Psoas muscle (tissue), 8 donors: ENCODE results near the gene CCDC88A. TPM values are rescaled to one million over a fixed set of nuclear protein-coding genes. Genes with fewer than 3 reads are reported as not detected.
"Not testable (repeated sequence)": the region's sequence is repeated elsewhere in the genome, so short reads cannot be mapped to it uniquely, and the experiment has no call there.

ENCODE experiments used
- ATAC-seq, 4 donors: fragments of 200-7000 bp; cut with Tn5 transposase; one replicate each; pipeline ENCODE4 v1.9.1; 2020; ENCODE audit warnings: moderate library complexity in 3 of 4, mild to moderate bottlenecking in 2 of 4
- DNase-seq, 2 donors: peaks; one replicate each; pipeline ENCODE4 v3.0.0-alpha.2; 2020
- H3K27ac ChIP-seq: fragments of 200-600 bp; one replicate; pipeline ENCODE4 v1.8.0; 2022
- H3K27me3 ChIP-seq, 3 donors: fragments of 200-600 bp in 1 of 3; one replicate each; pipeline versions ENCODE4 v1.6.1 to v1.8.0; 2013 to 2022; ENCODE audit warnings: low read length in 2 of 3, mild to moderate bottlenecking in 2 of 3, moderate library complexity in 1 of 3; ENCODE audit not compliant: insufficient read depth in 3 of 3
- H3K36me3 ChIP-seq, 2 donors: fragments of 200-600 bp in 1 of 2; one replicate each; pipeline versions ENCODE4 v1.6.1 to v1.8.0; 2013 to 2022; ENCODE audit warnings: low read depth in 1 of 2, mild to moderate bottlenecking in 1 of 2, moderate library complexity in 1 of 2; ENCODE audit not compliant: insufficient read depth in 1 of 2
- H3K4me1 ChIP-seq: fragments of 200-600 bp; one replicate; pipeline ENCODE4 v1.8.0; 2022
- H3K4me3 ChIP-seq: fragments of 200-600 bp; one replicate; pipeline ENCODE4 v1.8.0; 2022; ENCODE audit warnings: mild to moderate bottlenecking
- H3K9me3 ChIP-seq: fragments of 200-600 bp; one replicate; pipeline ENCODE4 v1.8.0; 2022
- WGBS, 3 donors: extraction: QIAGEN DNeasy Blood & Tissue Kit; methylation state at CpG; one replicate each; pipeline versions ENCODE4 v1.1.6 to v1.1.7; 2013; 5-methylcytosine and 5-hydroxymethylcytosine counted together
- intact Hi-C, 2 donors: fragments of 100-400 bp; cut with DNase I; formaldehyde crosslinking; loops; one replicate each; pipeline versions ENCODE4 v1.11.0 to v1.14.2; 2022
- polyA plus RNA-seq, 3 donors: library from polyadenylated mRNA; stranded (reverse); fragments of 200-250 nt; gene quantifications; one replicate each; pipeline ENCODE4 v1.2.3, GENCODE V29; 2013
- total RNA-seq, 4 donors: library from RNA; stranded (reverse); fragmentation: NEBNext Ultra II Directional in 2 of 4; extraction: Animal tissue kit (Norgen Biotek cat#: 25700) in 2 of 4; gene quantifications; one replicate each; pipeline versions ENCODE4 v1.2.1 to v1.2.4, GENCODE V29; 2021 to 2023
- TF ChIP-seq, protein P1 (sequence below): fragments of 200-600 bp; IDR thresholded peaks from one replicate; pipeline ENCODE4 v1.8.0; 2022; ENCODE audit warnings: antibody characterized with exemption
- donor health status: healthy with polysubstance abuse.
- donor health status: DM: no; HTN: no; CAD: no; lungs with moderate emphysema.
- donor health status: Bipolar disorder and iron deficiency.
- donor health status: healthy.
- donor health status: DM: yes; HTN: yes; CAD: no.
- donor health status: DM: no; HTN: no; CAD: no.
- donor health status: DM: no; HTN: no; CAD: no.
- donor health status: DM: yes; HTN: yes; CAD: no.

The CCDC88A gene
- total and polyA plus RNA-seq, 7 donors: 4.7 to 21.4 (median 12.3) TPM

DNA sequence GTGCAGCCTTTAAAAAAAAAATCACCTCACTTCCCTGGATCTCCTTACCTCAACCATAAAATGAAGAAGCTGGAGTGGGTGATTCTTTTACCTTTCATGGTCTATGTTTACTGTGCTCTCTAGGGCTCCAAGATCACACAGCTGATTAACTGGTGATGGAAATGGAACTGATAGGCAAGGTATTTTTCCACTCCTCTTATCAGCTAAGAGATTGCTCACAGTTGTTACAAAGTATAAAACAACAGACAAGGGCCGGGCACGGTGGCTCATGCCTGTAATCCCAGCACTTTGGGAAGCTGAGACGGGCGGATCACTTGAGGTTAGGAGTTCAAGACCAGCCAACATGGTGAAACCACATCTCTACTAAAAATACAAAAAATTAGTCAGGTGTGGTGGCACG, 172.6 kb downstream of the CCDC88A start:
- H3K36me3 ChIP-seq: peaks cover 6 to 99% of the 10 kb centered on the region in 2 donors
- TF ChIP-seq, protein P1, sequence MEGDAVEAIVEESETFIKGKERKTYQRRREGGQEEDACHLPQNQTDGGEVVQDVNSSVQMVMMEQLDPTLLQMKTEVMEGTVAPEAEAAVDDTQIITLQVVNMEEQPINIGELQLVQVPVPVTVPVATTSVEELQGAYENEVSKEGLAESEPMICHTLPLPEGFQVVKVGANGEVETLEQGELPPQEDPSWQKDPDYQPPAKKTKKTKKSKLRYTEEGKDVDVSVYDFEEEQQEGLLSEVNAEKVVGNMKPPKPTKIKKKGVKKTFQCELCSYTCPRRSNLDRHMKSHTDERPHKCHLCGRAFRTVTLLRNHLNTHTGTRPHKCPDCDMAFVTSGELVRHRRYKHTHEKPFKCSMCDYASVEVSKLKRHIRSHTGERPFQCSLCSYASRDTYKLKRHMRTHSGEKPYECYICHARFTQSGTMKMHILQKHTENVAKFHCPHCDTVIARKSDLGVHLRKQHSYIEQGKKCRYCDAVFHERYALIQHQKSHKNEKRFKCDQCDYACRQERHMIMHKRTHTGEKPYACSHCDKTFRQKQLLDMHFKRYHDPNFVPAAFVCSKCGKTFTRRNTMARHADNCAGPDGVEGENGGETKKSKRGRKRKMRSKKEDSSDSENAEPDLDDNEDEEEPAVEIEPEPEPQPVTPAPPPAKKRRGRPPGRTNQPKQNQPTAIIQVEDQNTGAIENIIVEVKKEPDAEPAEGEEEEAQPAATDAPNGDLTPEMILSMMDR: no peak
- no peaks in the 10 kb centered on the region for H3K9me3 ChIP-seq
- 85 to 94% (median 90%) methylated on average over 5 of the region's 5 CpGs for WGBS, 3 donors
- no peak for ATAC-seq
- no peaks in the 10 kb centered on the region for H3K4me1 ChIP-seq
- H3K27ac ChIP-seq: no peak overlapping the region
- no peaks in the 10 kb centered on the region for H3K27me3 ChIP-seq
- intact Hi-C loops: no loop called here
- DNase-seq: no peak
- no peak overlapping the region for H3K4me3 ChIP-seq

DNA sequence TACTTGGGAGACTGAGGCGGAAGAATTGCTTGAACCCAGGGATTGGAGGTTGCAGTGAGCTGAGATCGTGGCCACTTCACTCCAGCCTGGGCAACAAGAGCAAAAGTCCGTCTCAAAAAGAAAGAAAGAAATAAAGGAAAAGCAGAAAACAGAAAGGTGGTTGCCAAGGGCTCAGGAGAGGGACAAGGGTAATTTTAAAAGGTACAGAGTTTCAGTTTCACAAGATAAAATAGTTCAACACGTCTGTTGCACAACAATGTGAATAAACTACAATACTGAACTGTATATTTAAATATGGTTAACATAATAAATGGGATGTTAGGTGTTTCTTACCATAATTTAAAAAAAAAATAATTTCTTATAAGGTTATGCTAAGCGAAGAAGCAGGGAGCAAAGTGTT, 174.2 kb downstream of the CCDC88A start:
- H3K4me3 ChIP-seq: no peak overlapping the region
- H3K27me3 ChIP-seq: no peaks in the 10 kb centered on the region
- no peaks in the 10 kb centered on the region for H3K4me1 ChIP-seq
- H3K27ac ChIP-seq: no peak overlapping the region
- 90 to 97% (median 92%) methylated on average over 5 of the region's 5 CpGs for WGBS, 3 donors
- H3K36me3 ChIP-seq: peaks cover 6 to 98% of the 10 kb centered on the region in 2 donors
- TF ChIP-seq, protein P1: no peak
- DNase-seq (no peak), ATAC-seq (no peak)
- H3K9me3 ChIP-seq: no peaks in the 10 kb centered on the region
- intact Hi-C loops: no loop called here

DNA sequence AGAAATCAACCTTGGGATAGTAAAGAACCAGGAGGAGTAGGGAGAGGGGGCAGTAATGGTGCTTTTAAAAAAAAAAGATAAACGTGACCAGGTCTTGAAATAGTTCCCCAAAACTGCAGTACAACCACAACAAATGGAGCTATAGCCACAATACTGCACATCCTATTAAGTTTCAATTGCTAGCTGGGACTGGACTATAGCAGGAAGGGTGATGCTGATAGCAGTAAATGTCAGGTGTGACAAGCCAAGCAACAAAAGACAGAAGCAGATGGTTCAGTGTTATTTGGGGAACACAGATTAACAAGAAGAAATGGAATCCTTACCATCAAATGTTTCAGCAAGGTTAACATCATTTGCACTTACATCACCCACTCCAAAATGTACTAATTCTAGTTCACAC, 177.0 kb downstream of the CCDC88A start:
- Histone ChIP-seq H3K27me3 (no peaks in the 10 kb centered on the region), H3K4me1 (no peaks in the 10 kb centered on the region), H3K27ac (no peak overlapping the region), H3K4me3 (no peak overlapping the region), H3K36me3 (peaks cover 2 to 99% of the 10 kb centered on the region in 2 donors), H3K9me3 (no peaks in the 10 kb centered on the region)
- DNase-seq (no peak), ATAC-seq (no peak)
- intact Hi-C loops: no loop called here
- TF ChIP-seq, protein P1: no peak
- 64 to 74% (median 67%) methylated on average over 1 of the region's 1 CpG for WGBS, 3 donors

DNA sequence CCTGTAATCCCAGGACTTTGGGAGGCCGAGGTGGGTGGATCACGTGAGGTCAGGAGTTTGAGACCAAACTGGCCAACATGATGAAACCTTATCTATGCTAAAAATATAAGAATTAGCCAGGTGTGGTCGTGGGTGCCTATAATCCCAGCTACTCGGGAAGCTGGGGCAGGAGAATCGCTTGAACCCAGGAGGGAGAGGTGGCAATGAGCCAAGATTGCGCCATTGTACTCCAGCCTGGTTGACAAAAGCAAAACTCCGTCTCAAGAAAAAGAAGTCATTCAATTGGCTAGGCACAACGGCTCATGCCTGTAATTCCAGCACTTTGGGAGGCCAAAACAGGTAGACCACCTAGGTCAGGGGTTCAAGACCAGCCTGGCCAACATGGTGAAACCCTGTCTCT, 178.1 kb downstream of the CCDC88A start:
- WGBS, 3 donors: 73 to 88% (median 85%) methylated on average over 8 of the region's 8 CpGs
- intact Hi-C loops, H3K4me3 ChIP-seq, H3K9me3 ChIP-seq, H3K4me1 ChIP-seq, H3K27me3 ChIP-seq, DNase-seq, H3K27ac ChIP-seq, ATAC-seq: not testable (repeated sequence)
- peaks cover 2 to 98% of the 10 kb centered on the region in 2 donors for H3K36me3 ChIP-seq

DNA sequence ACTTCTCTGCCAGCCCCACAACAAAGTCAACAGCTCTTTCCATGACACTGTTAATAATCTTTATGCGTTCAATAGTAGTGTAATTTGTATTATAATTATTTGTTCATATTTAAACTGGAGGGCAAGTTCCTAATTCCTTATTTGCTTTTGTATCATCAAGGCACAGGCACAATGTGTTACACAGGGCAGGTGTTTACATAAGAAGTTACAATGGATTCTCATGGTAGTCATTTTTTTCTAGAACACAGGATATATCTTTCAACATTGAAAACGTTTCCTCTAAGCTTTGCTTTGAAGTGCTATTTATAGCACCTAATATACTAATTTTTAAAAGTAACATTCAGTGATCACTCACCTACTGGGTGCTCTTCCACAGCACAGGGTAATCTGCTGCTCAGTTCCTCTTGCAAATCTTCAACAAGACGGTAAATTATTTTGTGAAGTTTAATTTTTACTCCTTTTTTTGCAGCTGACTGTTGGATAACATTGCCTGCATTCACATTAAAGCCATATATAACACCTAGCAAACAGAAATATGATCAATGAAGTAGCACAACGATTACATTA, 179.9 kb downstream of the CCDC88A start:
- Histone ChIP-seq H3K27me3 (no peaks in the 10 kb centered on the region), H3K9me3 (no peaks in the 10 kb centered on the region), H3K27ac (no peak overlapping the region), H3K36me3 (peaks cover 9 to 98% of the 10 kb centered on the region in 2 donors), H3K4me1 (peaks cover 2% of the 10 kb centered on the region), H3K4me3 (no peak overlapping the region)
- TF ChIP-seq, protein P1: no peak
- WGBS, 3 donors: 71 to 72% (median 71%) methylated on average over 4 of the region's 4 CpGs
- intact Hi-C loops: no loop called here
- ATAC-seq: no peak
- no peak for DNase-seq

Other genes starting within 250 kb of the CCDC88A start
- gene CLHC1, start 187.6 kb downstream of the CCDC88A start, total RNA-seq: 1 to 10 TPM; 2.1 to 3.7 (median 2.8) TPM
- gene CLHC1, start 187.6 kb downstream of the CCDC88A start, polyA plus RNA-seq: 1 to 10 TPM in 2 of 3 donors, under 1 TPM in 1; 0.47 to 6.8 (median 3.2) TPM
- 100 to 1,000 TPM; 360 to 487 (median 465) TPM for gene RPS27A, start 187.2 kb downstream of the CCDC88A start, total RNA-seq
- gene RPS27A, start 187.2 kb downstream of the CCDC88A start, polyA plus RNA-seq: 1,000 to 10,000 TPM; 1,032 to 1,630 (median 1,275) TPM
- 10 to 100 TPM; 33.8 to 47.7 (median 37.2) TPM for gene MTIF2, start 150.6 kb downstream of the CCDC88A start, total RNA-seq
- 10 to 100 TPM; 31.8 to 64.6 (median 53.5) TPM for gene MTIF2, start 150.6 kb downstream of the CCDC88A start, polyA plus RNA-seq
- 10 to 100 TPM; 10.0 to 13.4 (median 12.8) TPM for gene CFAP36, start 99.9 kb upstream of the CCDC88A start, total RNA-seq
- gene CFAP36, start 99.9 kb upstream of the CCDC88A start, polyA plus RNA-seq: 10 to 100 TPM; 12.6 to 32.7 (median 23.4) TPM
- 10 to 100 TPM; 21.0 to 32.8 (median 24.1) TPM for gene PPP4R3B, start 197.8 kb upstream of the CCDC88A start, total RNA-seq
- 10 to 100 TPM; 11.8 to 20.3 (median 14.4) TPM for gene PPP4R3B, start 197.8 kb upstream of the CCDC88A start, polyA plus RNA-seq